Upper lobe of left lung (tissue), 4 donors: ENCODE measurements around the gene RASGEF1C.

Experiments used
- EP300 ChIP-seq, 4 donors: sonication (generic); formaldehyde crosslinking; IDR thresholded peaks; one replicate each; pipeline ENCODE4 v1.5.1; 2017; ENCODE audit warnings: antibody characterized with exemption in 4 of 4, control low read depth in 2 of 4
- POLR2A ChIP-seq, 4 donors: fragments of 450-650 bp; IDR thresholded peaks; one replicate each; pipeline ENCODE4 v1.5.1; 2016 to 2017; ENCODE audit warnings: antibody characterized with exemption in 4 of 4, mild to moderate bottlenecking in 2 of 4
- TF ChIP-seq, protein P1 (sequence below), 6 experiments: fragments of 450-650 bp in 4 of 6; fragments of 200-600 bp in 2 of 6; sonication (generic) in 2 of 6; IDR thresholded peaks; one replicate each; pipeline ENCODE4 v1.5.1; 2016 to 2019; ENCODE audit warnings: antibody characterized with exemption in 6 of 6

DNA sequence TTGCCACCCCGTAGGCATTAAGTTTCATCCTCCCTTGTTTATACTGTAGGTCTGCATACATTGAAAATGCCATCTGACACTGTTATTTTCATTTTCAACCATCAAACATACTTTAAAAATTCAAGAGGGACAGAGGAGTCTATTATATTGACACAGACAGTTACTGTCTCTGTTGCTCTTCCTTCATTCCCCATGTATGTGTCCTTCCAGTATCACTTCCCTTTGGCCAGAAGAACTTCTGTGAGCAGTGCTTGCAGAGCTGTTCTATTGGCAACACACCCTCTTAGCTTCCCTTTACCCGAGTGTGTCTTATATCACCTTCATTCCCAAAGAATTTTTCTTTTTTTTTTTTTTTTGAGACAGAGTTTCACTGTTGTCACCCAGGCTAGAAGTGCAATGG lies 42.8 kb downstream of the RASGEF1C start:
- TF ChIP-seq, protein P1, sequence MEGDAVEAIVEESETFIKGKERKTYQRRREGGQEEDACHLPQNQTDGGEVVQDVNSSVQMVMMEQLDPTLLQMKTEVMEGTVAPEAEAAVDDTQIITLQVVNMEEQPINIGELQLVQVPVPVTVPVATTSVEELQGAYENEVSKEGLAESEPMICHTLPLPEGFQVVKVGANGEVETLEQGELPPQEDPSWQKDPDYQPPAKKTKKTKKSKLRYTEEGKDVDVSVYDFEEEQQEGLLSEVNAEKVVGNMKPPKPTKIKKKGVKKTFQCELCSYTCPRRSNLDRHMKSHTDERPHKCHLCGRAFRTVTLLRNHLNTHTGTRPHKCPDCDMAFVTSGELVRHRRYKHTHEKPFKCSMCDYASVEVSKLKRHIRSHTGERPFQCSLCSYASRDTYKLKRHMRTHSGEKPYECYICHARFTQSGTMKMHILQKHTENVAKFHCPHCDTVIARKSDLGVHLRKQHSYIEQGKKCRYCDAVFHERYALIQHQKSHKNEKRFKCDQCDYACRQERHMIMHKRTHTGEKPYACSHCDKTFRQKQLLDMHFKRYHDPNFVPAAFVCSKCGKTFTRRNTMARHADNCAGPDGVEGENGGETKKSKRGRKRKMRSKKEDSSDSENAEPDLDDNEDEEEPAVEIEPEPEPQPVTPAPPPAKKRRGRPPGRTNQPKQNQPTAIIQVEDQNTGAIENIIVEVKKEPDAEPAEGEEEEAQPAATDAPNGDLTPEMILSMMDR (IDR thresholded peaks at IDR 0.05): no peak
- TF ChIP-seq POLR2A (IDR thresholded peaks at IDR 0.05) (no peak), EP300 (IDR thresholded peaks at IDR 0.05) (no peak)
